ENCODE data around the gene TMEM240.
"Not testable (repeated sequence)": the region's sequence is repeated elsewhere in the genome, so short reads cannot be mapped to it uniquely, and the experiment has no call there.

The TMEM240 gene

GRCh38 chr1:1556961-1557360, 16.5 kb upstream of the TMEM240 start:
- not testable (repeated sequence) for ATAC-seq

DNA sequence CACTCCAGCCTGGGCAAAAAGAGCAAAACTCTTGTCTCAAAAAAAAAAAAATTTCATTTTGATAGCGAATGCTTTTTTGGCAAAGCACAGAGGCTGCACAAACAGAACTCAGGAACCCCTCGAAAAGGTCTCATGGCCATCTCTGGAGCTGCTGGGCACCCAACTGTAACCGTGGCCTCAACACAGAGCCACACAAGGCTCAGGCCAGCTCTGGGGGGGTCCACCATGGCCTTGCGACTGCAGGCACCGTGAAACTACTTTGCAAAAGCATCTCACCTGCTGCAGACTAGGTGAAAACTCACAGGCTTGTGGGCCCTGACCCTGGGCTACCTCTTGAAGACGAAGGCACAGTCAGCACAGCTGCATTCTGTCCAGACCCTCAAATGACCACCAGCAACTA, 16.1 kb upstream of the TMEM240 start:
- no peak for ATAC-seq

- no peak for ATAC-seq
Measured at GRCh38 chr1:1554926-1555915, 14.8 kb upstream of the TMEM240 start.

DNA sequence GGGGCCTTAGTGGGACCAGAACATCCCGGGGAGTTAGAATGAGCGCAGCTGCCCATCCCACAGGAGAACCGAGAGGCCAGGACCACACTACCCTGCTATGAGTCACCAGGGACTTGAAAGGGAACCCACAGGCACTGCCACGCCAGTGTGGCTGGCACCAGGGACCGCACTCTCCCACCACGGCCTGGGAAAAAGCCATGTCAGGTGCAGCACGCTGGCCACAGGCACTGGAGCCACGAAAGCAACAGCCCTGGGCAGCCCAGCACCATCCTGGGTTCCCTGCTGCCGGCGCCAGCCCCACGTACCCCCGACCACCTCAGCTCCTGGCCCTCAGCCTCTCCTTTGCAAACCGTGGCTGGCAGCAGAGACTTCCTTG, 14.1 kb upstream of the TMEM240 start:
- ATAC-seq, result no peak

DNA sequence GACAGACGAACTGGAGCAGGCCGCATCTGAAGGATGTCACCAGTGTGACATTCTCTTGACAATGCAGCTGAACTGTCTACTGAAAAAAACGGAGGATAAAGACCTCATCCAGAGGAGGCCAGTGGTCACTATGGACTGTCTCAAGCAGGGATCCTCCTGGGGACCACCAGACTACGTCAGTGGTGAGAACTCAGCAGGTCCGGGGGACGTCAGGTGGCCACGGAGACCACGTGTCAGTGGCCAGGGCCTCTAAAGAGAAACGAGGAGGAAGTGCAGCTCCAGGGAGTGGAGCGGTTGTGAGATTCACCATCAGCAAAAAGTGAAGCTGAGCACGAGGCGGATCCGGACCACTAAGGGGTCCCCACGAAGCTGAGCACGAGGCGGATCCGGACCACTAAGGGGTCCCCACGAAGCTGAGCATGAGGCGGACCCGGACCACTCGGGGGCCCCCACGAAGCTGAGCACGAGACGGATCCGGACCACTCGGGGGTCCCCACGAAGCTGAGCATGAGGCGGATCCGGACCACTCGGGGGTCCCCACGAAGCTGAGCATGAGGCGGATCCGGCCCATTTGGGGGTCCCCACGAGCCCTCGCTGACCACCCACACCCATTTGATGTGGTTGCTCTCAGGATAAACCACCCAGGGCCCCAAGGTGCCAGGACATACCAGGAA, 13.5 kb upstream of the TMEM240 start:
- ATAC-seq, result no peak

GRCh38 chr1:1552263-1552639, 11.8 kb upstream of the TMEM240 start:
- ATAC-seq, result no peak

DNA sequence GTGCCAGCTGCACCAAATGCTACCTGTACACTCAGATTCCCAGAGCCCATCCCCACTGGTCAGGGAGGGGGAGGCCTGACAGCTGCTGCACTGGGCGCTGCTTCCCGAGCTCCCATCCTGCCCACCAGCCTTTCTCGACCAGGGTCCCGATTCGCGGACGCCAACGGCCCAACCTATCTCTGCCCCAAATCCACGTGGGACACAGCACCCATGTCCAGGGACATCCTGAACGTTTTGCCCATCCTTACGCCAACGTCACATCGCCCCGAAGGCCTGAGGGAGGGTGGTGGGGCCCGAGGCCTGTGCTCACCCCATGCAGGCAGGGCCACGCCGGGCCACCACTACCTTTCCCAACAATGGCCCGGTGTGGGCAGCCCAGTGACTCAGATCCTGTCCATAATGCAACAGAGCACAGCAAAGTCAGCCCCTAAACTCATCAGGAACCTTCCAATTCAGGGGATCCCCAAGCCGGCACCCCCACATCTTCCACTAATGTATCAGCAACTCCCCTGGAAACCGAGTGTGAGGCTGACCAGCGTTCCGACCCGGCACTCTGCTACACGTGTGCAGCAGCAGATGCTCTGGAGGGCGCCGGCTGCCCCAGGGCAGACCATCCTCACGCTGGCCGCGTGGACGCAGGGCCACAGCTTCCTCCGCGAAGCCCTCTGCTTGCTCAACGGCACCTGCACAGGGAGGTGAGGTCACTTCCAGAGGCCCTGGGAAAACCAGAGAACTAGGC, 11.3 kb upstream of the TMEM240 start:
- ATAC-seq, result no peak

- no peak for ATAC-seq
Measured at GRCh38 chr1:1550591-1551432, 10.4 kb upstream of the TMEM240 start.

DNA sequence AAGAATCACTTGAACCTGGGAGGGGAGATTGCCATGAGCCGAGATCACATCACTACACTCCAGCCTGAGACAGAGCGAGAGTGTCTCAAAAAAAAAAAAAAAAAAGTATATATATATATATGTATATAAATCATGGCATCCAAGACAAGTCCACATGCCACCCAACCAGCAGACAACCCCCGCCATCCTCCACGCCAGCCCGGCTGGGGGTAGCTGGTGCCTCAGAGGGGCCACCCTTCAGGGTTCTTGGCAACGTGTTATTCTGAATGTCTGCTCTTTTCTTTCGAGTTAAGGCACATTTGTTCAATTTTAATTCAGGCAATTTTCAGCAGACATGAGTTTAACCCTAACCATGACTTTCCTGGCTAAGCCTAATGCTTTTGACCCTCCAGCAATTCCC, 9.7 kb upstream of the TMEM240 start:
- ATAC-seq, result no peak

GRCh38 chr1:1548591-1548990, 8.2 kb upstream of the TMEM240 start:
- ATAC-seq, result no peak

DNA sequence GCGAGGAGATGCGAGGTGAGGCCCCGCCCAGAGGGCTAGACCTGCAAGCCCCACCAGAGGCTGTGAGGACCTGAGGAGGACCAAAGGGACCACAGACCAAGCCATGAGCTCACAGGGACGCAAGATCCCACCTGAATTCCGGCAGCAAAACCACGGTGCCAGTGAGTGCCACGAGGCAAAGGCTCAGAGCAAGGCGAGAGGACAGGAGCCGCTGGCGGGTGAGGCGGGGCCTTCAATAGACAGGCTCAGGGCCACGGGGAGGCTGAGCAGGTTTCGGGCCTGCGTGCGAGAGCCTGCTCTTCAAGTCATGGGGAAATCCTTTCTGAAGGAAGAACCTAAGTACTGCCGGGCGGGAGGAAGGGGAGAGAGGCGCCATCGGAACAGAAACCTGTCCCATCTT, 7.1 kb upstream of the TMEM240 start:
- ATAC-seq, result no peak

DNA sequence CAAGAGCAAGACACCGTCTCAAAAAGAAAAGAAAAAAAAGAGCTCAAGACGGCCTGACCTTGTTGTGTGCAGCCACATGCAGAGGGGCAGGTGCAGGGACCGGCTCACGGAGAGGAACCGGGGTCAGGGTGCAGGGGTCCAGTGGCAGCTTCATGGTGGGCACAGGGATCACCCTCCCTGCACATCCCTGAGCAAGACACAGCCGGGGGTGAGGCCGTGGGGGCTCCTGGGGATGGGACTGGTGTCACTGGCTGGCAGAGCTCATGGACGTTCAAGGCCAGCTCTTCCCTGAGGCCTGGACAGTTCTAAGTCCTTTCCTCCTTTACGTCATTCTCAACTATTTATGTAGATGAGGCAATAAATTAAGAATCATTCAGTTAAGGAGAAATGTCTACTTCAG, 6.6 kb upstream of the TMEM240 start:
- no peak for ATAC-seq

- ATAC-seq, result no peak
Measured at GRCh38 chr1:1545946-1546737, 5.7 kb upstream of the TMEM240 start.

DNA sequence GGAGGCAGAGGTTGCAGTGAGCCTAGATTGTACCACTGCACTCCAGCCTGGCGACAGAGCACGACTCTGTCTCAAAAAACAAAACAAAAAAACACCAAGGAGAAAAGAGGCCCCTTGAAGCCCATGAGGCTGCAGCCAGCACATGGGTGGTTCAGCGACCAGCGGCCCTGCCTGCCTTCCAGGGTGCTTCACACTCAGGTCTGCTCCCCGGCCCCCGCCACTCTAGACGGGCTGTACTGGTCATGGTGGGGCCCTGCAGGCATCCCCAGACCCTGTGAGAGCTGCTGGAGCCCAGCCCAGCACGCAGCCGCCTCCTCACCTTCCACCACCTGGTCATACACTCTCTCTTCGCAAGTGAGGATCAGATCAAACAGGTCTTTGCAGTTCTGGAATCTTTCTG, 4.1 kb upstream of the TMEM240 start:
- ATAC-seq, result no peak

DNA sequence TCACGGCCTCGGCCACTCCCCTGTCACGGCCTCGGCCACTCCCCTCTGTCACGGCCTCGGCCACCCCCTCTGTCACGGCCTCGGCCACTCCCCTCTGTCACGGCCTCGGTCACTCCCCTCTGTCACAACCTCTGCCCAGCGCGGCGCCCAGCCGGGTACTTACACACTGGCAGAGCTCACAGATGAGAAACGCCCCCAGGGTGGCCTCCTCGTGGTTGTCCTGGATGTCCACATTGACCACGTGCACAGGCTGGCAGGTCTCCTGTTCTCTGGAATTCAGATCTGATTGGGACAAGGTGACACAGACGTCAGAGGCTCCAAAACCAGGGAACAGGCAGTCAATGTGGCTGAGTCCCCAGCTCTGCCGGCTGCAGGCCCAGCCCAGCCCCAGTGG, 3.3 kb upstream of the TMEM240 start:
- ATAC-seq, result no peak

GRCh38 chr1:1542766-1543705, 2.6 kb upstream of the TMEM240 start:
- no peak for ATAC-seq

DNA sequence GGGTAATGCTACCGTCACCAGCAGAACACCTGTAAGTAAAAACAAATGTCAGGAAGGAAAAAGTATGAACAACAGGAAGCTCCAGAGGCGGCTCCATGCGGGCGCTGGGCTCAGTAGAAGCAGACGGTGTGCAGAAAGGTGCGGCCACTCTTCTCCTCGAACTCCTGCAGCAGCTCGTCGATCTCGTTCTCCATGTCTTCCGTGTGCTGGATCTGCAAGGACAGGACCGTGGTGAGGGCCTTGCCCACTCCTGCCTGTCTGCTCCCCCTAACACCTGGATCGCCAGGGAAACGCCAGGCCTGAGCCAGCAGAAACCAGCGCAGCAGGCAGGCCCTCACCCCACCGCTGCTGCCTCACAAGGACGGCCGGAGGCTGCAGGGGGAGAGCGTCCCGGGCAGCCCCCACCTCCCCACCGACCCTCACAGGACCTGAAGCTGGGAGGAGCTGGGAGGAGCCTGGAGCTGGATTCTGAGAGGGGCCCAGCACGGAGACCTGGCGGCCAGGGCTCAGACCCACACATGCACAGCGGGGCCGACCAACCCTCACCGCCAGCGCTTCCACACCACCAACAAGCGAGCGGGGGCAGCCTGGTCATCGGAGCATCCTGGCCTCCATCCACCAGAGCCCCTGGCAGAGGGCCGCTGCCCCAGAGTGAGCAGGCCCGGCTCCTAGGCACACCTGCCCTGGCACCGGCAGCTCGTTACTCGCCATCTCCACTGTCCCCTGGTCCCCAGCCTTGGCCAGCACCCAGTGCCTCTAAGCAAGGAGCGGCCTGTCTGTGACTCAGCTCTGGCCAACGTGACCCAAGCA, 1.7 kb upstream of the TMEM240 start:
- no peak for ATAC-seq

GRCh38 chr1:1540818-1541628, 599 bp upstream of the TMEM240 start:
- no peak for ATAC-seq

Data from activated CD4-positive, CD25-positive, alpha-beta regulatory T cell treated with anti-CD3 and anti-CD28 coated beads, Interleukin-2, amount 50 U/mL, for 24 hours (primary cell).